Heart left ventricle (tissue), 16 donors: ENCODE data around the gene SLC45A3. TPM values are rescaled to one million over a fixed set of nuclear protein-coding genes. Genes with fewer than 3 reads are reported as not detected.

ENCODE experiments used
- ATAC-seq, 4 donors: fragments of 200-7000 bp; cut with Tn5 transposase; one replicate each; pipeline ENCODE4 v1.9.1; 2020 to 2022; ENCODE audit warnings: moderate library complexity in 4 of 4, mild to moderate bottlenecking in 3 of 4, moderate number of reproducible peaks in 1 of 4
- DNase-seq, 5 donors: peaks; one replicate each; pipeline ENCODE4 v3.0.0-alpha.2; 2020
- H3K27ac ChIP-seq, 12 donors: fragments of 200-600 bp; sonication (generic) in 4 of 12; one replicate each; pipeline versions ENCODE4 v1.5.0 to v1.8.0; 2016 to 2022; ENCODE audit warnings: mild to moderate bottlenecking in 2 of 12
- H3K27me3 ChIP-seq, 9 donors: fragments of 200-600 bp; sonication (generic) in 2 of 9; one replicate each; pipeline versions ENCODE4 v1.5.1 to v1.8.0; 2016 to 2022; ENCODE audit warnings: mild to moderate bottlenecking in 3 of 9
- H3K36me3 ChIP-seq, 9 donors: fragments of 200-600 bp; sonication (generic) in 2 of 9; one replicate each; pipeline versions ENCODE4 v1.5.0 to v1.8.0; 2018 to 2022; ENCODE audit warnings: mild to moderate bottlenecking in 2 of 9
- H3K4me1 ChIP-seq, 12 donors: fragments of 200-600 bp; sonication (generic) in 4 of 12; one replicate each; pipeline versions ENCODE4 v1.5.0 to v1.8.0; 2016 to 2022; ENCODE audit warnings: mild to moderate bottlenecking in 3 of 12
- H3K4me3 ChIP-seq, 12 donors: fragments of 200-600 bp; sonication (generic) in 4 of 12; one replicate each; pipeline versions ENCODE4 v1.5.0 to v1.8.0; 2017 to 2022; ENCODE audit warnings: mild to moderate bottlenecking in 9 of 12, moderate library complexity in 4 of 12
- H3K9me3 ChIP-seq, 12 donors: fragments of 200-600 bp; sonication (generic) in 4 of 12; one replicate each; pipeline versions ENCODE4 v1.5.0 to v1.8.0; 2016 to 2022; ENCODE audit warnings: mild to moderate bottlenecking in 1 of 12
- POLR2A ChIP-seq, 2 donors: fragments of 450-650 bp; IDR thresholded peaks; one replicate each; pipeline ENCODE4 v1.6.1; 2017; ENCODE audit warnings: antibody characterized with exemption in 2 of 2, mild to moderate bottlenecking in 2 of 2, moderate library complexity in 2 of 2
- WGBS, 4 donors: extraction: QIAGEN DNeasy Blood & Tissue Kit in 2 of 4; methylation state at CpG; one replicate each; pipeline versions ENCODE4 v1.1.5 to v1.1.7; 2013 to 2018; 5-methylcytosine and 5-hydroxymethylcytosine counted together
- intact Hi-C, 10 donors: fragments of 100-400 bp; cut with DNase I; formaldehyde crosslinking; loops; one replicate each; pipeline versions ENCODE4 v1.11.1 to v1.14.2; 2022
- polyA plus RNA-seq, 2 donors: library from polyadenylated mRNA; stranded (reverse); fragments of 200-250 nt; gene quantifications; one replicate each; pipeline ENCODE4 v1.2.3, GENCODE V29; 2013
- total RNA-seq, 9 donors: library from RNA; depleted of rRNA in 2 of 9; stranded (reverse); fragments of >200 nt in 2 of 9; fragmentation: NEBNext Ultra II Directional in 3 of 9; extraction: Animal tissue kit (Norgen Biotek cat#: 25700) in 3 of 9; gene quantifications; one replicate each; pipeline versions ENCODE4 v1.1.0 to v1.2.4, GENCODE V29; 2016 to 2023
- TF ChIP-seq, protein P1 (sequence below), 12 donors: fragments of 200-600 bp; sonication (generic) in 4 of 12; IDR thresholded peaks; one replicate each; pipeline versions ENCODE4 v1.5.0 to v1.8.0; 2018 to 2022; ENCODE audit warnings: antibody characterized with exemption in 12 of 12, mild to moderate bottlenecking in 5 of 12
- donor health status: ischemic (EF 13 %, LVEDD 7.1; RV severe dilation, severe dysfunction).
- donor health status: healthy with polysubstance abuse.
- donor health status: DM: no; HTN: yes; CAD: no.
- donor health status: DM: no; HTN: no; CAD: no.
- donor health status: ischemic (EF 25% LVEDD 6.9; RV normal size, moderate dysfunction).
- donor health status: ischemic (EF 25% LVEDD 5.7; RV mildly dilated, moderate dysfunction).
- donor health status: healthy.
- donor health status: DM: yes; HTN: yes; CAD: no.
- donor health status: ischemic (EF 35%, LVEDD 5.7; RV mildly dilated, moderate dysfunction).
- donor health status: nonischemic (EF 11% LVEDD 7.7; RV severe dilation, severe dysfunction).
- donor health status: DM: yes; HTN: yes; CAD: no.
- donor health status: PGD.
- donor health status: ischemic (EF 29% LVEDD 5.4; RV normal size, mild dysfunction).
- donor health status: nonischemic (EF 23%, LVEDD 6.1; RV moderate dilation, normal function).

Gene SLC45A3
- total and polyA plus RNA-seq, 11 donors: 1.2 to 6.1 (median 2.6) TPM

DNA sequence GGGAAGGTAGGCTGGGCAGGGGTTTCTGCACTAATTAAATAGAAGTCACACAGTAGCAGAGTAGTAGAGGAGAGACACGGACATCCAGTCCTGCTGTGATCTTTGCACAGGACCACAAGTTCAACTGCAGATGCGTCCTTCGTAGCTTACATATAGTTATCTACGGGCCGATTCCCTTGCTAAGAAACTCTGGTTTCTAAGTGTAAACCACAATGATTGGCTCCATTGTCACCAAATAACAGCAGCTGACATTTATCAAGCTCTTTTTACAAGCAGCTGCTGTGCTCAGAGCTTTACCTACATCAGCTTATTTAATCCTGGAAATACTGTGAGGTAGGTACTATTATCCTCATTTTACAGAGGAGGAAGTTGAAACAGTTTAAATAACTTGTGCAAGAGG is 3.1 kb downstream of the SLC45A3 start:
- H3K4me3 ChIP-seq: no peak overlapping the region
- H3K27me3 ChIP-seq: peaks cover 0 to 6% (median 0%) of the 10 kb centered on the region in 9 donors
- intact Hi-C loops: loop anchor here in 2 of 10 donors (10.0 kb wide), 2 partner anchors 238 to 298 kb away; no protein-coding TSS in a partner anchor
- WGBS, 4 donors: 72 to 86% (median 81%) methylated on average over 5 of the region's 5 CpGs
- DNase-seq (no peak), ATAC-seq (no peak)
- no peaks in the 10 kb centered on the region for H3K36me3 ChIP-seq
- no peak overlapping the region for H3K27ac ChIP-seq
- H3K4me1 ChIP-seq: peaks cover 4 to 39% (median 26%) of the 10 kb centered on the region in 12 donors
- H3K9me3 ChIP-seq: no peaks in the 10 kb centered on the region
- TF ChIP-seq, protein P1, sequence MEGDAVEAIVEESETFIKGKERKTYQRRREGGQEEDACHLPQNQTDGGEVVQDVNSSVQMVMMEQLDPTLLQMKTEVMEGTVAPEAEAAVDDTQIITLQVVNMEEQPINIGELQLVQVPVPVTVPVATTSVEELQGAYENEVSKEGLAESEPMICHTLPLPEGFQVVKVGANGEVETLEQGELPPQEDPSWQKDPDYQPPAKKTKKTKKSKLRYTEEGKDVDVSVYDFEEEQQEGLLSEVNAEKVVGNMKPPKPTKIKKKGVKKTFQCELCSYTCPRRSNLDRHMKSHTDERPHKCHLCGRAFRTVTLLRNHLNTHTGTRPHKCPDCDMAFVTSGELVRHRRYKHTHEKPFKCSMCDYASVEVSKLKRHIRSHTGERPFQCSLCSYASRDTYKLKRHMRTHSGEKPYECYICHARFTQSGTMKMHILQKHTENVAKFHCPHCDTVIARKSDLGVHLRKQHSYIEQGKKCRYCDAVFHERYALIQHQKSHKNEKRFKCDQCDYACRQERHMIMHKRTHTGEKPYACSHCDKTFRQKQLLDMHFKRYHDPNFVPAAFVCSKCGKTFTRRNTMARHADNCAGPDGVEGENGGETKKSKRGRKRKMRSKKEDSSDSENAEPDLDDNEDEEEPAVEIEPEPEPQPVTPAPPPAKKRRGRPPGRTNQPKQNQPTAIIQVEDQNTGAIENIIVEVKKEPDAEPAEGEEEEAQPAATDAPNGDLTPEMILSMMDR (IDR thresholded peaks at IDR 0.05): no peak
- TF ChIP-seq POLR2A (IDR thresholded peaks at IDR 0.05): no peak

DNA sequence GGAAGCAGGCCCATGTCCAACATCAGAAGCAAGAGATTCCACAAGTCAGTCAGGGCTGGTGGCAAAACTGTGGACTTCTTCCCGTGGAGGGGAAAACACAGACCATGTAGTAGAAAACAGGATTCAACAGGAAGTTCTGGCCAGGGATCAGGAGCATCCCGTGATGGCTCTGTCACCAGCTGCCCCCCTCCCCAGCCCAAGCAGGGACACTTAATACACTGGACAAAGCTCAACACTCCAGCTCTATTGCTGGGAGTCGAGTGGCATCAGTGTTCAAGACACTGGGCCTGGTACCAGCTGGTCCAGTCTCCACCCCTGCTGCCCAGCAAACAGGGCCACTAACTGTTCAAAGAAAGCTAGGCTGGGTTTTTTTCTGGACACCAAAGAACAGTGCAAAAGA is 3.7 kb downstream of the SLC45A3 start:
- Histone ChIP-seq H3K4me1 (peaks cover 4 to 39% (median 26%) of the 10 kb centered on the region in 12 donors), H3K9me3 (no peaks in the 10 kb centered on the region), H3K27me3 (peaks cover 0 to 6% (median 0%) of the 10 kb centered on the region in 9 donors), H3K4me3 (no peak overlapping the region), H3K36me3 (no peaks in the 10 kb centered on the region), H3K27ac (no peak overlapping the region)
- TF ChIP-seq, protein P1 (IDR thresholded peaks at IDR 0.05): no peak
- TF ChIP-seq POLR2A (IDR thresholded peaks at IDR 0.05): no peak
- ATAC-seq (no peak), DNase-seq (no peak)
- 41 to 72% (median 61%) methylated on average over 3 of the region's 3 CpGs for WGBS, 4 donors
- intact Hi-C loops: loop anchor here in 2 of 10 donors (10.0 kb wide), 2 partner anchors 238 to 298 kb away; no protein-coding TSS in a partner anchor

DNA sequence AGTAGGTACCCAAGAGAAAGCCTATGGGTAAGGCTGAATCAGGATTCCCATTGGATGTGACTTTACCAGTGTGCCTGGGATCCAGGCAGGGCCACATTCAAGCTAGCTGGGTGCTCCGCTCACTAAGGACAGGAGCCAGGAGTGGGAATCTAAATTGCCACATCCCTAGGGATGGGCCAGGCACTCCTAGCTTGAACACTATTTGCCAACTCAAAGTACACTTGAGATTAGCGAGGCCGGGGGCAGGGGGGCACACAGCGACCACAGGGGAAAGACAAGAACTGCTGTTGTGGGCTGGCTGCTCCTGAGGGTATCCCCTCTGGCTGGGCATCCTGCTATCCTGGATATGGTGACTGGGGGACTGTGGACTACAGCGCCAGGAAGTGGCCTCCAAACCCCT is 4.3 kb downstream of the SLC45A3 start:
- ATAC-seq (no peak), DNase-seq (no peak)
- no peak overlapping the region for H3K27ac ChIP-seq
- no peaks in the 10 kb centered on the region for H3K9me3 ChIP-seq
- peaks cover 0 to 6% (median 0%) of the 10 kb centered on the region in 9 donors for H3K27me3 ChIP-seq
- H3K4me3 ChIP-seq: no peak overlapping the region
- TF ChIP-seq, protein P1 (IDR thresholded peaks at IDR 0.05): no peak
- no peak for TF ChIP-seq POLR2A (IDR thresholded peaks at IDR 0.05)
- H3K36me3 ChIP-seq: no peaks in the 10 kb centered on the region
- peaks cover 4 to 39% (median 26%) of the 10 kb centered on the region in 12 donors for H3K4me1 ChIP-seq
- WGBS, 4 donors: 89 to 98% (median 95%) methylated on average over 3 to 5 of the region's 5 CpGs
- intact Hi-C loops: loop anchor here in 2 of 10 donors (10.0 kb wide), 2 partner anchors 239 to 299 kb away; no protein-coding TSS in a partner anchor

DNA sequence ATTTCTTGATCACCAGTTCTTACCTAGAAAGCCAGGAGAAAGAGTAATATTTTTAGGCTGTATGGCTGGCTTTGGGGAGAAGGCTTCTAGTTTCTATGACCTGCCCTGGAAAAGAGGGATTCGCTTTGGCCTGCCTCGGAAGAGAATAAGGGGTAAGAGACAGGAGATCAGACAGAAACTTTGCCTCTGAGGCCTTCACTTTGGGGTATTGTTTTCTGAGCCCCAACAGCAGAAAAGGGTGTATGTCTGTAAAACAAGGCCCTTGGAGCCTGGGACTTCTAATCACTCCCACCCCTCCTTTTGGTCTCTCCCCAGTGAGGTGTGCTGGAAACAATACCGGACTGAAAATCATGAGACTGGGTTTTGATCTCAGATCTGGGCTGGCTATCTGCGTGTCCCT is 5.1 kb downstream of the SLC45A3 start:
- no peak for TF ChIP-seq POLR2A (IDR thresholded peaks at IDR 0.05)
- TF ChIP-seq, protein P1 (IDR thresholded peaks at IDR 0.05): no peak
- Histone ChIP-seq H3K36me3 (no peaks in the 10 kb centered on the region), H3K4me3 (no peak overlapping the region), H3K27ac (no peak overlapping the region), H3K9me3 (no peaks in the 10 kb centered on the region), H3K4me1 (peaks cover 4 to 35% (median 21%) of the 10 kb centered on the region in 12 donors), H3K27me3 (peaks cover 0 to 6% (median 0%) of the 10 kb centered on the region in 9 donors)
- WGBS, 4 donors: 95 to 96% (median 95%) methylated on average over 4 of the region's 4 CpGs
- intact Hi-C loops: loop anchor here in 2 of 10 donors (10.0 kb wide), 2 partner anchors 240 to 300 kb away; no protein-coding TSS in a partner anchor
- no peak for ATAC-seq
- no peak for DNase-seq
